A673 (cell line): Measurements from ENCODE around the gene VARS2. TPM values are rescaled to one million over a fixed set of nuclear protein-coding genes. Genes with fewer than 3 reads are reported as not detected.
A peak's percentile ranks its signal among the peaks of the same experiment; 100 is the strongest.
"Not testable (repeated sequence)": the region's sequence is repeated elsewhere in the genome, so short reads cannot be mapped to it uniquely, and the experiment has no call there.

Experiments
- BruUV-seq: library from RNA; stranded (reverse); fragments of 400-500 nt; replicated peaks from 2 replicates; lab custom pipeline; 2021; lab: Mats Ljungman, UMichigan
- CTCF ChIA-PET: fragments of 300-600 bp; sonication (Branson Sonifier 250); formaldehyde crosslinking; loops from one replicate; lab custom pipeline; 2022; ENCODE audit warnings: antibody characterized with exemption; lab: Charles Lee
- POLR2A ChIA-PET: fragments of 300-600 bp; sonication (Branson Sonifier 250); formaldehyde crosslinking; loops from one replicate; lab custom pipeline; 2022; ENCODE audit warnings: antibody characterized with exemption; ENCODE audit not compliant: low non-redundant PET; lab: Charles Lee
- DNase-seq: peaks from one replicate; pipeline ENCODE4 v3.0.0-alpha.2; 2015; ENCODE audit warnings: low spot score
- H3K27ac ChIP-seq: fragments of 200-600 bp; sonication (generic); 2 replicates; pipeline ENCODE4 v1.5.1; 2016; ENCODE audit warnings: mixed run types, low read depth, mild to moderate bottlenecking, mixed read lengths, antibody characterized with exemption, low read length; ENCODE audit not compliant: poor library complexity, severe bottlenecking
- H3K27me3 ChIP-seq: fragments of 200-600 bp; sonication (generic); replicated peaks from 2 replicates; pipeline ENCODE4 v1.6.1; 2017; ENCODE audit warnings: mixed run types, low read depth, mild to moderate bottlenecking, mixed read lengths, antibody characterized with exemption, low read length; ENCODE audit not compliant: insufficient read depth, poor library complexity
- H3K36me3 ChIP-seq: fragments of 200-600 bp; sonication (generic); 2 replicates; pipeline ENCODE4 v1.6.1; 2016; ENCODE audit warnings: mixed run types, mild to moderate bottlenecking, mixed read lengths, antibody characterized with exemption, low read length; ENCODE audit not compliant: insufficient read depth, poor library complexity, severe bottlenecking
- H3K4me1 ChIP-seq: fragments of 200-600 bp; sonication (generic); 2 replicates; pipeline ENCODE4 v1.6.1; 2017; ENCODE audit warnings: mixed run types, mild to moderate bottlenecking, mixed read lengths, antibody characterized with exemption, low read length; ENCODE audit not compliant: insufficient read depth, poor library complexity, severe bottlenecking
- H3K4me3 ChIP-seq: fragments of 200-600 bp; sonication (generic); 2 replicates; pipeline ENCODE4 v1.5.1; 2016; ENCODE audit warnings: low read depth, mixed run types, mild to moderate bottlenecking, mixed read lengths, low read length; ENCODE audit not compliant: poor library complexity, severe bottlenecking
- H3K9me3 ChIP-seq: fragments of 200-600 bp; sonication (generic); 2 replicates; pipeline ENCODE4 v1.6.1; 2016; ENCODE audit warnings: mixed run types, low read depth, mild to moderate bottlenecking, mixed read lengths, antibody characterized with exemption, low read length; ENCODE audit not compliant: poor library complexity, severe bottlenecking
- CTCF ChIP-seq: fragments of 300-800, 200-600 bp; sonication (generic); conservative IDR thresholded peaks from 2 replicates; pipeline ENCODE4 v1.5.1; 2017; ENCODE audit warnings: low read depth, mild to moderate bottlenecking, antibody characterized with exemption, low read length, moderate library complexity, mixed read lengths
- EZH2 ChIP-seq: fragments of 200-600 bp; sonication (generic); IDR thresholded peaks from 2 replicates; pipeline ENCODE4 v1.6.1; 2017; ENCODE audit warnings: borderline replicate concordance, low read depth, mild to moderate bottlenecking, mixed read lengths, antibody characterized with exemption, low read length; ENCODE audit not compliant: poor library complexity, severe bottlenecking
- intact Hi-C: fragments of 100-400 bp; cut with micrococcal nuclease; formaldehyde crosslinking; loops from one replicate; pipeline ENCODE4 v1.10.0; 2022; ENCODE audit not compliant: unreplicated experiment
- total RNA-seq: library from RNA; stranded (reverse); gene quantifications from 2 replicates; pipeline ENCODE4 v1.2.3, GENCODE V29; 2021

The VARS2 gene
- total RNA-seq, 1 experiment from 2014 or later = 48.4 TPM

DNA sequence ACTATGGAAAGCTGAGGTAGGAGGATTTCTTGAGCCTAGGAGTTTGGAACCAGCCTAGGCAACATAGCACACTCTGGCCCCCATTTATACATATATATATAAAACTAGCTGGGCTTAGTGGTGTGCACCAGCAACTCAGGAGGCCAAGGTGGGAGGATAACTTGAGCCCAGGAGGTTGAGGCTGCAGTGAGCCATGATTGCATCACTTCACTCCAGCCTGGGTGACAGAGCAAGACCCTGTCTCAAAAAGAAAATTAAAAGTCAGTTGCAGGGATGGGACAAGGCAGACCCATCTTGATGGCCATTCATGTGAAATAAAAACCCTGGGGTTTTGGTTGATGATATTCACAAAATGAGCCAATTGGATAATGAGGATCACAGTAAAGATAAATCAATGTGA, 12.6 kb upstream of the VARS2 start:
- ChIA-PET POLR2A (no interaction called here), CTCF (no interaction called here)
- Histone ChIP-seq H3K4me1 (peaks cover 6% of the 10 kb centered on the region), H3K27ac (no peak overlapping the region), H3K36me3 (peaks cover 19% of the 10 kb centered on the region), H3K9me3 (no peaks in the 10 kb centered on the region), H3K4me3 (no peak overlapping the region), H3K27me3 (no peaks in the 10 kb centered on the region)
- intact Hi-C loops = no loop called here
- no peak for DNase-seq
- no peak for TF ChIP-seq EZH2
- TF ChIP-seq CTCF = no peak
- BruUV-seq = no TSS peak

GRCh38 chr6:30902196-30902595, 11.8 kb upstream of the VARS2 start:
- BruUV-seq, H3K9me3 ChIP-seq, H3K4me1 ChIP-seq, intact Hi-C loops, POLR2A ChIA-PET, CTCF ChIA-PET, H3K27me3 ChIP-seq, H3K27ac ChIP-seq, DNase-seq, H3K4me3 ChIP-seq: not testable (repeated sequence)
- H3K36me3 ChIP-seq = peaks cover 19% of the 10 kb centered on the region

DNA sequence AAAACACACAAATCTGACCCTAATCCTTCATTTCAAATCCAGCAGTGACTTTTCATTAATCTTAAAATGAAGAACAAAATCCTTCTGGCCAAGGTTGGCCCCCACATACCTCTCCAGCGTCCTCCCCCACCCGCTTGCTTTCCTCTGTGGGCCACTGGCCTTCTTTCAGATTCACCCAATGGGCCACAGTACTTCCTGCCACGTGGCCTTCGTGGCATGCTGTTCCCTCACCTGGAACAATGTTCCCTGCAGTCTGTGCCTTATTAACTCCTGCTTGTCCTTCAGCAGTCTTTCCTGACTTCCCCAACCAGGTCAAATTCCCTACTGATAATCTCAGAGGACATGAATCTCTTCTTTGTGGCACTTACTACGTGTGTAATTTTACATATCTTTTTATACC, 11.3 kb upstream of the VARS2 start:
- CTCF ChIA-PET = no interaction called here
- BruUV-seq = no TSS peak
- no peak overlapping the region for H3K4me3 ChIP-seq
- H3K27ac ChIP-seq = no peak overlapping the region
- intact Hi-C loops = no loop called here
- H3K9me3 ChIP-seq = no peaks in the 10 kb centered on the region
- peaks cover 8% of the 10 kb centered on the region for H3K4me1 ChIP-seq
- TF ChIP-seq EZH2 (no peak), CTCF (no peak)
- POLR2A ChIA-PET = no interaction called here
- DNase-seq = no peak
- H3K27me3 ChIP-seq = no peaks in the 10 kb centered on the region
- peaks cover 14% of the 10 kb centered on the region for H3K36me3 ChIP-seq

DNA sequence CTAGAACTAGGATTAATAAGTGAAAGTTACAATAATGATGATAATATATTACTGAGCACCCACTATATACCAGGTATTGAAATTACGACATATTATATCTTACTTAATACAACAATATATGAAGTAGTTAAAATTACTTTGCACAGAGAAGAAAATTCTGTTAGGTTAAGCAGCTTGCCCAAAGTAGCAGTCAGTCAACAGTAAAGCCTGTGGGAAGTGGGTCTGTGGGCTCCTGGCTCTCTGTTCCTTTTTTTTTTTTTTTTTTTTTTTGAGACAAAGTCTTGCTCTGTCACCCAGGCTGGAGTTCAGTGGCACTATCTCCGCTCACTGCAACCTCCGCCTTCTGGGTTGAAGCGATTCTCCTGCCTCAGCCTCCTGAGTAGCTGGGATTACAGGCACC, 10.8 kb upstream of the VARS2 start:
- no peak for TF ChIP-seq EZH2
- TF ChIP-seq CTCF = no peak
- Histone ChIP-seq H3K27me3 (no peaks in the 10 kb centered on the region), H3K4me3 (no peak overlapping the region), H3K27ac (no peak overlapping the region), H3K4me1 (peaks cover 8% of the 10 kb centered on the region), H3K9me3 (no peaks in the 10 kb centered on the region), H3K36me3 (peaks cover 9% of the 10 kb centered on the region)
- ChIA-PET POLR2A (no interaction called here), CTCF (no interaction called here)
- DNase-seq = no peak
- intact Hi-C loops = no loop called here
- BruUV-seq = no TSS peak

GRCh38 chr6:30907290-30907757, 6.7 kb upstream of the VARS2 start:
- Histone ChIP-seq H3K4me3 (peak overlapping the region; percentile 95), H3K36me3 (peaks cover 19% of the 10 kb centered on the region)
- H3K27me3 ChIP-seq, BruUV-seq, H3K4me1 ChIP-seq, H3K27ac ChIP-seq, intact Hi-C loops, H3K9me3 ChIP-seq, POLR2A ChIA-PET, DNase-seq: not testable (repeated sequence)
- CTCF ChIA-PET = interaction anchor here (1.0 kb wide), 1 partner anchor 362 kb away, joined by 5 read pairs; no protein-coding TSS in a partner anchor
